GM12864 (cell line): ENCODE results near the gene SELENOO.
A peak's percentile ranks its signal among the peaks of the same experiment; 100 is the strongest.

ENCODE experiments used
- DNase-seq: peaks from one replicate; pipeline ENCODE4 v3.0.0-alpha.2; 2011; ENCODE audit warnings: low read depth
- H3K4me3 ChIP-seq: 2 replicates; pipeline ENCODE4 v1.5.1; 2011; ENCODE audit warnings: mild to moderate bottlenecking, low read depth, low read length, control low read depth
- TF ChIP-seq, protein P1 (sequence below): IDR thresholded peaks from 2 replicates; pipeline ENCODE4 v1.5.1; 2011; ENCODE audit warnings: low read depth, mild to moderate bottlenecking, moderate library complexity, low read length, control low read depth, inconsistent platforms; ENCODE audit errors: missing control alignments

The SELENOO gene

DNA sequence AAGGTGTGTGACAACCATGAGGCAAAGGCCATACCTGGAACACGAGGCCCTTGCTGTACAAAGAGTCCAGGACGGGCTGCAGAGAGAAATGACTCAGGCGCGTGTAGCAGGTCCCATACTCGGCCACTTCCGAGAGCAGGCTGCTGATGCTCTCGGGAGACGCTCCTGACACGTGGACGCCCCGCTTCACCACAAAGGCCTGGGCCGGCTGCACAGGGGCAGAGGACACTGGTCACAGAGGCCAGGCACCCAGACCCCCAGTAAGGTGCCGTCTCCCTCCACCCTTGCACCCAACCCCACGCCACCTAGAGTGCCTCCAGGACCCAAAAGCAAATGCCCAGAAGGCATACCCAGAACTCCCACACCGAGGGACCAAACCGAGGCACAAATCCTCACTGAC lies 28.6 kb downstream of the SELENOO start:
- TF ChIP-seq, protein P1, sequence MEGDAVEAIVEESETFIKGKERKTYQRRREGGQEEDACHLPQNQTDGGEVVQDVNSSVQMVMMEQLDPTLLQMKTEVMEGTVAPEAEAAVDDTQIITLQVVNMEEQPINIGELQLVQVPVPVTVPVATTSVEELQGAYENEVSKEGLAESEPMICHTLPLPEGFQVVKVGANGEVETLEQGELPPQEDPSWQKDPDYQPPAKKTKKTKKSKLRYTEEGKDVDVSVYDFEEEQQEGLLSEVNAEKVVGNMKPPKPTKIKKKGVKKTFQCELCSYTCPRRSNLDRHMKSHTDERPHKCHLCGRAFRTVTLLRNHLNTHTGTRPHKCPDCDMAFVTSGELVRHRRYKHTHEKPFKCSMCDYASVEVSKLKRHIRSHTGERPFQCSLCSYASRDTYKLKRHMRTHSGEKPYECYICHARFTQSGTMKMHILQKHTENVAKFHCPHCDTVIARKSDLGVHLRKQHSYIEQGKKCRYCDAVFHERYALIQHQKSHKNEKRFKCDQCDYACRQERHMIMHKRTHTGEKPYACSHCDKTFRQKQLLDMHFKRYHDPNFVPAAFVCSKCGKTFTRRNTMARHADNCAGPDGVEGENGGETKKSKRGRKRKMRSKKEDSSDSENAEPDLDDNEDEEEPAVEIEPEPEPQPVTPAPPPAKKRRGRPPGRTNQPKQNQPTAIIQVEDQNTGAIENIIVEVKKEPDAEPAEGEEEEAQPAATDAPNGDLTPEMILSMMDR = no peak
- no peak overlapping the region for H3K4me3 ChIP-seq
- no peak for DNase-seq

DNA sequence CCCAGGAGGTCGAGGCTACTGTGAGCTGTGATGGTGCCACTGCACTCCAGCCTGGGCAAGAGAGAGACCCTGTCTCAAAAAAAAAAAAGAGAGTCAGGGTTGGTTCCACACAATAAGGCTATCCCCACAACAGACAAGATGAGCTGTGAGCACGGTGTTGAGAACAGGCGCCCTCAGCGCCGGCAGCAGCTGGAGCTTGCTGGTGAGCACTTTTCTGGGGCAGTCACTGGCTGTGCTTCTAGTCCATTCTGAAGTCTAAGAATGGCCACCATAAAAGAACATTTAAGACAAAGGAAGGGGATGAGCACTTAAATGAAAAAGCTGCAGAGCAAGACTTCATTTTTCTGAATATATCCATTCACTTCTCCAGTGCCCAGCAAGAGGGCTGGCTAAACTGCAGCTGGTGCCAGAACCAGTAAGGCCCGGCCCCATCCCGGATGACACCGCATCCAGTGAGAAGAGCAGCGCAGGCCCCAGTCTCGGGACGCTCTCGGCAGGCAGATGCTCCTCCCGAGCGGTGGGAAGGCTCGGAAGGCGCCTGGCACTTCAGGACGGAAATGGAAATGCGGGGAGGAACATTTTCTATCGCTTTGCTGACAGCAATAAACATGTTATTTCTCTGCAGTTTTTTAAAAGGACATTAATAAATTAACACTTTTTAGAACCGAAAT lies 31.8 kb downstream of the SELENOO start:
- TF ChIP-seq, protein P1 = no peak
- no peak for DNase-seq
- no peak overlapping the region for H3K4me3 ChIP-seq

GRCh38 chr22:50233223-50233622 lies 32.4 kb downstream of the SELENOO start:
- no peak for DNase-seq
- H3K4me3 ChIP-seq = no peak overlapping the region
- TF ChIP-seq, protein P1 = no peak

DNA sequence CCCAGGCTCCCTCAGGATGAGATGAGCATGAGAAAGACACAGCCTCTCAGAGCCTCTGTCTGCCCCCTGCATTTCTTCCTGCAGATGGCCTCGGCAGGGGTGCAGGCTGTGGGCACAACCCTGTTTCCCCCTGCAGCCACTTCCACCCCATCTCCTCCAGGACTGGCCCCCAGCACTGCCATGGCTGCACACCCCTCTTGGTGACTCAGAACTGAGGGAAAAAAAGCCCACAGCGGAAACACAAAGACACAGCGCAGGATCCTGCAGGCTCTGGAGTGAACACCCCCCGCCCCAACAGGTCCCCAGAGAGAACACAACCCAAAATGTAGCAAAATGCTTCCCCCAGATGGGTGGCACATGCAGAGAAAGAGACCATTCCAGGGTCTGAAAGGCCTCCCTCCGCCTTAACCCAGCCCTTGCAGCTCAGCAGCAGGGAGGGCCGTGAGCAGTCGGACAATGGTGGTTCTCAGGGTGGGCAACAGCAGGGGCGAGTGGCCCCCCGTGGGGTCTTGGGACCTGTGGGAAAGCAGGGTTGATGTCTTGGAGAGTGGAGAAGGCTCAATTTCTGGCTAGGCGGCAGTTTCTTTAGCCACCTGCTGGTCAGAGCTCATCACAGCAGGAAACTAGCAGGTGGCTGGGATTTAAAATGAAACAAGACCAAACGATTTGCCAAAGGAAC lies 36.1 kb downstream of the SELENOO start:
- no peak for DNase-seq
- TF ChIP-seq, protein P1 = peak; percentile 63
- no peak overlapping the region for H3K4me3 ChIP-seq

GRCh38 chr22:50238755-50239154 lies 37.9 kb downstream of the SELENOO start:
- H3K4me3 ChIP-seq = no peak overlapping the region
- TF ChIP-seq, protein P1 = no peak
- no peak for DNase-seq

GRCh38 chr22:50242406-50242949 lies 41.7 kb downstream of the SELENOO start:
- peak overlapping the region; percentile 93 for H3K4me3 ChIP-seq
- TF ChIP-seq, protein P1 = no peak
- no peak for DNase-seq
